PC-3 (cell line): ENCODE measurements around the gene C6orf52. TPM values are rescaled to one million over a fixed set of nuclear protein-coding genes. Genes with fewer than 3 reads are reported as not detected.
"Not testable (repeated sequence)": the region's sequence is repeated elsewhere in the genome, so short reads cannot be mapped to it uniquely, and the experiment has no call there.

ENCODE experiments used
- ATAC-seq: fragments of 200-7000 bp; cut with Tn5 transposase; 2 replicates; pipeline ENCODE4 v1.9.1; 2020; ENCODE audit warnings: mild to moderate bottlenecking, moderate library complexity
- BruUV-seq: library from RNA; stranded (reverse); fragments of 400-500 nt; replicated peaks from 2 replicates; lab custom pipeline; 2021; lab: Mats Ljungman, UMichigan
- CTCF ChIA-PET: fragments of 300-600 bp; sonication (Branson Sonifier 250); formaldehyde crosslinking; loops from one replicate; lab custom pipeline; 2022; ENCODE audit warnings: antibody characterized with exemption; lab: Charles Lee
- POLR2A ChIA-PET: fragments of 300-600 bp; sonication (Branson Sonifier 250); formaldehyde crosslinking; loops from one replicate; lab custom pipeline; 2022; ENCODE audit warnings: antibody characterized with exemption; ENCODE audit not compliant: unreplicated experiment; lab: Charles Lee
- DNase-seq: peaks from one replicate; pipeline ENCODE4 v3.0.0-alpha.2; 2015
- H2AFZ ChIP-seq: fragments of 300-600 bp; sonication (generic); 2 replicates; pipeline ENCODE4 v1.6.0; 2016; ENCODE audit warnings: antibody characterized with exemption, low read length
- H3F3A ChIP-seq: fragments of 300-600 bp; sonication (generic); one replicate; pipeline ENCODE4 v1.6.0; 2017; ENCODE audit warnings: antibody characterized with exemption, low read length, control low read depth, mild to moderate bottlenecking; ENCODE audit not compliant: unreplicated experiment
- H3K27ac ChIP-seq: fragments of 300-600 bp; sonication (generic); 2 replicates; pipeline ENCODE4 v1.5.1; 2016; ENCODE audit warnings: mild to moderate bottlenecking, low read length
- H3K27me3 ChIP-seq: fragments of 300-600 bp; sonication (generic); 2 replicates; pipeline ENCODE4 v1.6.1; 2016; ENCODE audit warnings: low read length, mixed read lengths
- H3K36me3 ChIP-seq: fragments of 300-600 bp; sonication (generic); 2 replicates; pipeline ENCODE4 v1.6.1; 2016; ENCODE audit warnings: low read depth, mixed run types, low read length, mixed read lengths
- H3K4me1 ChIP-seq: fragments of 300-600 bp; sonication (generic); 2 replicates; pipeline ENCODE4 v1.5.1; 2016; ENCODE audit warnings: low read length; ENCODE audit not compliant: insufficient read depth
- H3K4me2 ChIP-seq: fragments of 300-600 bp; sonication (generic); 2 replicates; pipeline ENCODE4 v1.6.0; 2016; ENCODE audit warnings: low read length
- H3K4me3 ChIP-seq: fragments of 300-600 bp; sonication (generic); 2 replicates; pipeline ENCODE4 v1.5.1; 2016; ENCODE audit warnings: mild to moderate bottlenecking, low read length, mixed read lengths
- H3K79me2 ChIP-seq: fragments of 300-600 bp; sonication (generic); 2 replicates; pipeline ENCODE4 v1.6.1; 2017; ENCODE audit warnings: low read length, mixed read lengths
- H3K9ac ChIP-seq: fragments of 300-600 bp; sonication (generic); 2 replicates; pipeline ENCODE4 v1.6.0; 2016; ENCODE audit warnings: mild to moderate bottlenecking, low read length
- H3K9me2 ChIP-seq: fragments of 300-600 bp; sonication (generic); replicated peaks from 2 replicates; pipeline ENCODE4 v1.6.1; 2016; ENCODE audit warnings: mixed run types, low read length, mixed read lengths
- H3K9me3 ChIP-seq: fragments of 300-600 bp; sonication (generic); 2 replicates; pipeline ENCODE4 v1.6.1; 2016; ENCODE audit warnings: low read length, mixed read lengths
- H4K20me1 ChIP-seq: fragments of 300-600 bp; sonication (generic); 2 replicates; pipeline ENCODE4 v1.6.1; 2016; ENCODE audit warnings: low read length, mixed read lengths
- CTCF ChIP-seq: fragments of 300-600 bp; sonication (generic); conservative IDR thresholded peaks from 2 replicates; pipeline ENCODE4 v1.5.1; 2017; ENCODE audit warnings: antibody characterized with exemption, low read depth, mild to moderate bottlenecking, low read length
- EZH2 ChIP-seq: fragments of 300-600 bp; sonication (generic); IDR thresholded peaks from one replicate; pipeline ENCODE4 v1.6.1; 2017; ENCODE audit warnings: antibody characterized with exemption, mild to moderate bottlenecking, low read length; ENCODE audit not compliant: unreplicated experiment
- EZH2phosphoT487 ChIP-seq: fragments of 300-600 bp; sonication (generic); IDR thresholded peaks from 2 replicates; pipeline ENCODE4 v1.6.1; 2018; ENCODE audit warnings: mild to moderate bottlenecking, antibody characterized with exemption, low read length, borderline replicate concordance
- intact Hi-C: fragments of 100-400 bp; cut with micrococcal nuclease; formaldehyde crosslinking; loops from 2 replicates; pipeline ENCODE4 v1.9.0; 2023
- total RNA-seq: library from RNA; depleted of rRNA; stranded (reverse); fragments of >200 nt; gene quantifications from 2 replicates; pipeline ENCODE4 v1.2.3, GENCODE V29; 2014

The C6orf52 gene
- total RNA-seq, 1 experiment from 2014 or later, result 0.80 TPM

GRCh38 chr6:10668126-10668917 is 26.1 kb downstream of the C6orf52 start:
- no peak overlapping the region for H2AFZ ChIP-seq
- ChIA-PET POLR2A (no interaction called here), CTCF (no interaction called here)
- no peaks in the 10 kb centered on the region for H3K4me1 ChIP-seq
- ATAC-seq (no peak), DNase-seq (no peak)
- no peaks in the 10 kb centered on the region for H4K20me1 ChIP-seq
- no peaks in the 10 kb centered on the region for H3K9me3 ChIP-seq
- no peaks in the 10 kb centered on the region for H3K9me2 ChIP-seq
- H3K9ac ChIP-seq, result no peak overlapping the region
- TF ChIP-seq CTCF (no peak), EZH2phosphoT487 (no peak), EZH2 (no peak)
- BruUV-seq, result no TSS peak
- no peaks in the 10 kb centered on the region for H3K36me3 ChIP-seq
- H3K79me2 ChIP-seq, result no peaks in the 10 kb centered on the region
- no peaks in the 10 kb centered on the region for H3F3A ChIP-seq
- no peak overlapping the region for H3K27ac ChIP-seq
- no peak overlapping the region for H3K4me2 ChIP-seq
- H3K4me3 ChIP-seq, result no peak overlapping the region
- intact Hi-C loops, result no loop called here
- H3K27me3 ChIP-seq, result peaks cover 9% of the 10 kb centered on the region; the same call in 1 of the 2 replicates

- H3K79me2 ChIP-seq, POLR2A ChIA-PET, DNase-seq, CTCF ChIA-PET, H4K20me1 ChIP-seq, H3K9me2 ChIP-seq, ATAC-seq, BruUV-seq, H3K4me1 ChIP-seq, H3K4me2 ChIP-seq, H3F3A ChIP-seq, H3K36me3 ChIP-seq, H3K27ac ChIP-seq, H3K9ac ChIP-seq, H3K4me3 ChIP-seq, intact Hi-C loops, H2AFZ ChIP-seq, H3K27me3 ChIP-seq, H3K9me3 ChIP-seq: not testable (repeated sequence)
Measured at GRCh38 chr6:10665595-10665994, 28.8 kb downstream of the C6orf52 start.

- no peak for ATAC-seq
- no peak overlapping the region for H3K9ac ChIP-seq
- H2AFZ ChIP-seq, result no peak overlapping the region
- no TSS peak for BruUV-seq
- no peaks in the 10 kb centered on the region for H3K9me3 ChIP-seq
- H3K4me2 ChIP-seq, result no peak overlapping the region
- no peak for DNase-seq
- ChIA-PET POLR2A (no interaction called here), CTCF (no interaction called here)
- no peaks in the 10 kb centered on the region for H3F3A ChIP-seq
- intact Hi-C loops, result no loop called here
- H3K4me1 ChIP-seq, result no peaks in the 10 kb centered on the region
- H3K79me2 ChIP-seq, result no peaks in the 10 kb centered on the region
- no peak overlapping the region for H3K27ac ChIP-seq
- H3K9me2 ChIP-seq, result no peaks in the 10 kb centered on the region
- H3K4me3 ChIP-seq, result no peak overlapping the region
- TF ChIP-seq EZH2, result no peak
- no peak for TF ChIP-seq CTCF
- TF ChIP-seq EZH2phosphoT487, result no peak
- no peaks in the 10 kb centered on the region for H4K20me1 ChIP-seq
- peaks cover 9% of the 10 kb centered on the region; the same call in 1 of the 2 replicates for H3K27me3 ChIP-seq
- no peaks in the 10 kb centered on the region for H3K36me3 ChIP-seq
Measured at GRCh38 chr6:10662742-10663141, 31.7 kb downstream of the C6orf52 start.
